VCaP (cell line): Measurements from ENCODE around the gene XAGE5.
"Not testable (repeated sequence)": the region's sequence is repeated elsewhere in the genome, so short reads cannot be mapped to it uniquely, and the experiment has no call there.

ENCODE experiments used
- H3K27ac ChIP-seq: fragments of 450-650 bp; 2 replicates; pipeline ENCODE4 v1.5.1; 2017
- TF ChIP-seq, protein P1 (sequence below): fragments of 450-650 bp; conservative IDR thresholded peaks from 2 replicates; pipeline ENCODE4 v1.5.1; 2017; ENCODE audit warnings: mild to moderate bottlenecking, moderate library complexity

The XAGE5 gene, protein sequence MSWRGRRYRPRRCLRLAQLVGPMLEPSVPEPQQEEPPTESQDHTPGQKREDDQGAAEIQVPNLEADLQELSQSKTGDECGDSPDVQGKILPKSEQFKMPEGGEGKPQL

DNA sequence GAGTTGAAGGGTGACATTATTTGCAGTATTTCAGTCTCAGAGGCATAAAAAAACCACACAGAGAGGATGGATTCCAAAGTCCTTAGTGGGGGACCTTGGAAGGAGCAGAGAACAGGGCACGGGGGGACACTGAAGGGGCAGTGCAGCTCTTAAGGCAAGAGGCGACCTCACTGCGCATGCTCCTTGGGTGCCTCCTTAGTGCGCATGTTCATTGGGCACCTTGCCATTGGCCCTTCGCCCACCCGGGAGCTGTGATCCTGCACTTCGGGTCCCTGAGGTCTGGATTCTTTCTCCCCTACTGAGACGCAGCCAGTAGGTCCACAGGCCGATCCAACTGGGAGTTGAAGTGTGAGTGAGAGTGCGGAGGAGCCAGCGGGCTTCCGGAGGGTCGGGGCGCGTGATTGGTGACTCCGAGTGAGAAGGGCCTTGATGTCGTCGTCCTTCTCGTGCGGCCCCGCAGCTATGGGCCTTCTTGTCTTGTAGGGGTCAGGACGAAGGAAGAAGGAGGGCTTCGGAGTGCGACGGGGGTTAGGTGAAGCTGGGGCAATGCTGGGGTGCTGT lies at the start of gene XAGE5:
XAGE5 (plus strand) TSS at position 223 of the 561 bp plus-strand sequence. CDS start 1,280 bp downstream, outside the sequence.
- no peak within 1 kb of the TSS for H3K27ac ChIP-seq
- TF ChIP-seq, protein P1, sequence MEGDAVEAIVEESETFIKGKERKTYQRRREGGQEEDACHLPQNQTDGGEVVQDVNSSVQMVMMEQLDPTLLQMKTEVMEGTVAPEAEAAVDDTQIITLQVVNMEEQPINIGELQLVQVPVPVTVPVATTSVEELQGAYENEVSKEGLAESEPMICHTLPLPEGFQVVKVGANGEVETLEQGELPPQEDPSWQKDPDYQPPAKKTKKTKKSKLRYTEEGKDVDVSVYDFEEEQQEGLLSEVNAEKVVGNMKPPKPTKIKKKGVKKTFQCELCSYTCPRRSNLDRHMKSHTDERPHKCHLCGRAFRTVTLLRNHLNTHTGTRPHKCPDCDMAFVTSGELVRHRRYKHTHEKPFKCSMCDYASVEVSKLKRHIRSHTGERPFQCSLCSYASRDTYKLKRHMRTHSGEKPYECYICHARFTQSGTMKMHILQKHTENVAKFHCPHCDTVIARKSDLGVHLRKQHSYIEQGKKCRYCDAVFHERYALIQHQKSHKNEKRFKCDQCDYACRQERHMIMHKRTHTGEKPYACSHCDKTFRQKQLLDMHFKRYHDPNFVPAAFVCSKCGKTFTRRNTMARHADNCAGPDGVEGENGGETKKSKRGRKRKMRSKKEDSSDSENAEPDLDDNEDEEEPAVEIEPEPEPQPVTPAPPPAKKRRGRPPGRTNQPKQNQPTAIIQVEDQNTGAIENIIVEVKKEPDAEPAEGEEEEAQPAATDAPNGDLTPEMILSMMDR = no peak

DNA sequence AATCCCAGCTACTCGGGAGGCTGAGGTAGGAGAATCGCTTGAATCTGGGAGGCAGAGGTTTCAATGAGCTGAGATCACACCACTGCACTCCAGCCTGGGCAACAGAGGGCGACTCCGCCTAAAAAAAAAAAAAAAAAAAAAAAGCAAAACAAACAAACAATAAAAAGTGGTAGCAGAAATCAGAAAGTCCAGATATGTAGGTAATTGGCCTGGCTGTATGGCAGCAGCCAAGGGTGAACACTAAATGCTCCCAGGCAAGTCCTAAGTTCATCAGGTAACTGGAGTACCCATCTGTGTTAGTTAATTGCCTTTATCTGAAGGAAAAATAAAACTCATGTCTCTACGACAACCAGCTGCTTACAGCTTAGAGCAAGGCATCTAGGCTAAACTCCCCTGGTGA lies 45.1 kb upstream of the XAGE5 start:
- not testable (repeated sequence) for H3K27ac ChIP-seq

DNA sequence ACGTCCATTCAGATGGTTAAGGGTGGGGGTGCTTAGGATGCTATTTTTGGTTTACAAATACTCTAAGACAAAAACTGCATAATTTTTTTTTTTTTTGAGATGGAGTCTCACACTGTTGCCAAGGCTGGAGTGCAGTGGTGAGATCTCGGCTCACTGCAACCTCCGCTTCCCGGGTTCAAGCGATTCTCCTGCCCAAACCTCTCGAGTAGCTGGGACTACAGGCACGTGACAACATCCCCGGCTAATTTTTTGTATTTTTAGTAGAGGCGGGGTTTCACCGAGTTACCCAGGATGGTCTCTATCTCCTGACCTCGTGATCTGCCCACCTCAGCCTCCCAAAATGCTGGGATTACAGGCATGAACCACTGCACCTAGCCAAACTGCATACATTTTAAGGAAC lies 37.6 kb upstream of the XAGE5 start:
- H3K27ac ChIP-seq = not testable (repeated sequence)

DNA sequence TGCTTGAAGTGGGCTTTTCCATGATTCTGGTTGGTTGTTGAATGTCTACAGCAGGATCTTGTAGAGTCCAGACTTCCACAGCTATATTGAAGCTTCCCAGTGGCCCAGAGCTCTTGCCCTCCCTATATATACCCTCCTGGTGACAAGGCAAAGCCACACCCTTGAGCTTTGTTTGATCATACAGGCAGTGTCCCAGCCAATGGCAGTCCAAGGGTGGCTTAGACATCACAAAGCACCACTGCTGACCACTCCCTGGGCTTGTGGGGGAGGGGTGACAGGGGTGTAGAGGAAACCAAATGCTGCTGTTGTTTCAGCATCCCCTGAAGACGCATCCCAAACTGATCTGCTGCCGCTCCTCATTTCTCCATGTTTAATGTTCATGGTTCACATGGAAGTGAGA lies 13.8 kb upstream of the XAGE5 start, which contains the start of gene SPANXN5:
SPANXN5 (minus strand) TSS at position 101 of the 400 bp plus-strand sequence; CDS start at position 22, 79 bp downstream.
- not testable (repeated sequence) for H3K27ac ChIP-seq

DNA sequence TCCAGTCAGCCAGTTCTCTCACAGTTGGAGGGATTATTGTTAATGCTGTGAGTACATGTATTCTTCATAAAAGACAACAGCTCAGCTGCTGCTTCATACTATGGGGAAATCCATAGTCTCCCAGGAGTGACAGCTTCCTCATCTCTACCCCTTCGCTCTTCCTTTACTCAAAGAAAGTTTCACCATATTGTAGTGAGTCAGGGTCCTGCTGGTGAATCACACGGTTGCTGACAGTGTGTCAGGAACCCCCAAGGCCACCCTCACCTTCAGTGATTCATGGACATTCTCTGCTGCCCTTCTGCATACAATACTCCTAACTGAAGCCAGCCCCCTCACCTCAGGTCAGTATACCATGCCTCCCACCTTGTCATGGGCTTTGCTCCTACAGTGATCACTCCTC lies 6.2 kb upstream of the XAGE5 start:
- H3K27ac ChIP-seq = not testable (repeated sequence)

DNA sequence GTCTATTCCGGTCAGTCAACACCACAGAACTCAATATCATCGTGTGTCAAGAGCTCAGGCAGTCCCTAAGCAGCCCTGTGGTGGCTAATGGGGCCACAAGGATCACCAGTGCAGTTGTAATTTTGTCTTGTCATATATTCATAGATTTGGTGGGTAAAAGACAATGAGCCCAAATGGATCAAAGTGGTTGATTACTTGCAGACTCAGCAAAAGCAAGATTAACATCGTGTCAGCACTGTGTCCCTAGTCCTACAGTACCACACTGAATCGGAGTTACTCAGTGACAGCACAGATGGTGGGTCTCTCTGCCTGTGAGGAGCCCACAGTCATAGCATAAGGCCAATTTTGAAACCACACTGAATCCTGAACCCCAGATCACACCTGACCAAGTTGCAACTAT lies 8.7 kb downstream of the XAGE5 start:
- no peak overlapping the region for H3K27ac ChIP-seq
- TF ChIP-seq, protein P1 = no peak

DNA sequence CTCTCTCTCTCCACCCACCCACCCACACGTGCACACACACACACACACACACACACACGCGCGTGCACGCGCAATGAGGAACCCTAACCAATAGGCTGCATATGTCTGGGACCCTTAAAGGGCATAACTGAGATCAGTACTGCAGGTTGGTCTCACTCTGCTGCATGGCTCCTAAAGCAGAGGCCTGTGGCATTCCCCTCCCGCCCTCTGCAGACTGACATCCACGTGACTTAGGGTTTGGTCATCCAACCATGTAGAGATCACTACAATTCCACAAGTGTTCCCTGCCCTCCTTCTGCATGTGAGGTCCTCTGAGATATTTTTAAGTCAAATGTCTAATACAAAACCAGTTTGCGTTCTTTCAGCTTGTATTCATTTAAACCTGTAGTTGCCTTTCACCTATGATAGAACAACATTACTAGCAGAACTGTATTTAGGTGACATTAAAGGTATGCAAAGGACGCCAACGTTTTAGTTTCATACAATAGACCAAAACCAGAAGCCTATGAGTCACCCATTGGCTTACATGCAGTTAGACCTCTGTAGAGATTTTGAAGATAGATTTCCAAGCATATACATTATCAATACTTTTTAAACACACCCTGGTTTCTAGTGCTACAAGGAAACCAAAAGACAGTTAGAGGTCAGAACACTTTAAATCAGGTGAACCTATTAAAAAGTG lies 10.1 kb downstream of the XAGE5 start:
- TF ChIP-seq, protein P1 = no peak
- H3K27ac ChIP-seq = no peak overlapping the region

DNA sequence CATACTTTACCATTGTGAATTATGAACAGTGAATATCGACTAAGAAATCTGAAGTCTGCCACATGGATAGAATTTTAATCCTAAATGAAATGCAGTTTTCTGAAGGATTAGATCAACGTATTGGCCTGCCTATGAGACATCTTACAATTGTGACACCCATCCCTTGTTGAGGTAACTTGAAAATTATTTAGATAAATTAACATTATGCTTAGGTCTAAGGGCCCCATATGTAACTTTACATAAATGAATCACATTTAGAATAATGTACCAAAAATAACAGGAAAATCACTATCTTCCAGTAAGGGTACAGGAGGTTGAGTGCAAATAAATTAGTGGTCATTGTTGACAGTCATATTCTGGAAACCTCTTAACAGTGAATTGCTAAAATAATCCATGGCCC lies 13.5 kb downstream of the XAGE5 start:
- TF ChIP-seq, protein P1 = no peak
- no peak overlapping the region for H3K27ac ChIP-seq

DNA sequence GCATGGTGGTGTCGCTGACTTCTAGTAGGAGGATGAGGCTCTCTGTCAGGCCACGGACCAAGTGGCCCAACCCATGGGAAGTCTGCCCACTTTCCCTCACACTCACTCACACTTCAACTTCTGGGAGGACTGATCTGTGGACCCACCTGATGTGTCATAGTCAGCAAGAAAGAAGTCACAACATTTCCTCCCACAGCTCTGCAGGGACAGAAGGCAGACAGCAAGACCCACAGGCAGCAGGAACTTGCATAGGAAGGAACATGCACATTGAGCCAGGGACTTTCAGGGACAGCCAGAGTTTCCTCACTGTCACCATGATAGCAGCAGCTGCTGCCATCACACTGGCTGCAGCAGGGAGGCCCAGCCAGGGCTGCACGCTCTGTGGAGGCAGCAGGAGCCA lies 19.5 kb downstream of the XAGE5 start:
- no peak overlapping the region for H3K27ac ChIP-seq
- TF ChIP-seq, protein P1 = no peak

DNA sequence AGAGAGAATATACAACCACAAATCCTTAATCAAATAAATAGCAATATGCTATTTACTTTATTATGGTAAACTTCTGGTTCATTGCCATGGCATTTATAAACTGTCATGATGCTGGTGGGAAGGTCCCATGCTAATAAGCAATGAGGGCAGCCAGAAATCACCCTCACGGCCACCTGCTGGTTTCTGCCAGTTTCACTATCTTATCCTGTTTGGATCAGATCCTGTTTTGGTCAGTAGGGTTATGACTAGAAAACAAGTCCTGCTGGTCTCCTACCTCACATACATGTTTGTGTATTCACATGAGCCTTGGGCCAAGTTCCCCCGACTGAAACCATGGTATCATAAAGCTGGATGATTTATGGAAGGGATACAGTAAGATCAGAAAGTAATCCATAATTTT lies 28.1 kb downstream of the XAGE5 start:
- H3K27ac ChIP-seq = no peak overlapping the region
- TF ChIP-seq, protein P1 = no peak

DNA sequence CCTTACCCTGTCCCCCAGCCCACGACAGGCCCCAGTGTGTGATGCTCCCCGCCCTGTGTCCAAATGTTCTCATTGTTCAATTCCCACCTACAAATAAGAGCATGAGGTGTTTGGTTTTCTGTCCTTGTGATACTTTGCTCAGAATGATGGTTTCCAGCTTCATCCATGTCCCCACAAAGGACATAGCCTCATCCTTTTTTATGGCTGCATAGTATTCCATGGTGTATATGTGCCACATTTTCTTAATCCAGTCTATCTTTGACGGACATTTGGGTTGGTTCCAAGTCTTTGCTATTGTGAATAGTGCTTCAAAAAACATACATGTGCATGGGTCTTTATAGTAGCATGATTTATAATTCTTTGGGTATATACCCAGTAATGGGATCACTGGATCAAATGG lies 32.5 kb downstream of the XAGE5 start:
- H3K27ac ChIP-seq = not testable (repeated sequence)
